Measurements from ENCODE around the gene ACAA2. TPM values are rescaled to one million over a fixed set of nuclear protein-coding genes. Genes with fewer than 3 reads are reported as not detected.

ACAA2 gene
- total and polyA plus RNA-seq, 2 of the 8 experiments (the other 6 are each of a cell fraction or from before 2014, with no cell fraction given), result 63.4 to 151 TPM

DNA sequence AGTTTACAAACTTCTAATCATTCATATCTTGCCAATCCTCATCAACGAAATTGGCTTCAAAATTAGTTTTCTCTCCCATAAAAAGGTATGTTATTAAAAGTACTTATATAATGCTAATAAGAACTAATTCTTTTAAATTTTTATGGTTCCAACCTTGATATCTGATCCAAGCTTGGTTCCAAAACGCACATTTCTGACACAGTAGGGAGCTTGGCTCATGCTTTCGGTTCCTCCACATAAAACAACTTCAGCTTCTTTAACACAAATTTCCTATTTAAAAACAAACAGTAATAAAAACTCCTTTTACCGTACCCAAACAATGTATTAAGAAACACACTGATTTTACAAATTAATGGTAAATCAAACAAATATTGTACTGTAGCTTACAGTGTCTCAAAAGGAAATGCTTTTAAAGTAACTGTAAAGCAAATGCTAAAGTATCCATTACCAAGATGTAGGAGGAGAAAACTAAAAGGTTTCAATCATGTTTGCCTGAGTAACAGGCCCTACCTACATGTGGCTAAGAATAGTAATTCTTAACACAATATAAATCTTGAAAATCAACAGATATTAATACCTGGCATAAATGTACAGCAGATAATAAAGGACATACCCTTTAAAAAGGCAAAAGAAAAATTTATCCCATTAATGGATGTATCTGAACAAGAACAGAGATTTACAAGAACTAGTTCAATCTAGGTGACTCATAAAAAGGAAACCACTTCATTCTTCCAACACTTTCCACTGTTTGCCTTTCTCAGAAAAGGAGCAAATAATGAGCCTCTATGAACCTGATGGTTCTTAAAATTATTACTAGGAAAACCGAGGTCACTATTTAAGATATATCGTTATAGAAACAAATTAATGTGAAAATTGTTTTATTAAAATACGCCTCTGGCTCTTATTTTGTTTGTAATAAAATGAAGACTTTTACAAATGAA, 17.5 kb downstream of the ACAA2 start:
- no peak overlapping the region for H3K23ac ChIP-seq (ENCODE audit: insufficient read length)
- no peak overlapping the region for H2AK5ac ChIP-seq (ENCODE audit: low read depth, low read length)
- no peak overlapping the region for H3K4me2 ChIP-seq (ENCODE audit: insufficient read depth in 1 of 2, low read depth in 2 of 2, low read length in 2 of 2)
- no peak overlapping the region for H3K9ac ChIP-seq (replicated peaks in 1 of 4; ENCODE audit: extremely low read depth in 1 of 4, low read depth in 3 of 4, low read length in 3 of 4)
- WGBS, 2 experiments (ENCODE audit: extremely low coverage in 1 of 2, insufficient coverage in 1 of 2, insufficient read length in 1 of 2, insufficient replicate concordance in 2 of 2, low coverage in 1 of 2, low lambda C conversion rate in 2 of 2, missing lambda C conversion rate in 1 of 2), result 88 to 100% methylated on average over 1 to 7 of the region's 7 CpGs
- FAIRE-seq, result no peak
- no peak overlapping the region for H4K8ac ChIP-seq (ENCODE audit: extremely low read depth, insufficient read depth, low read length)
- H3K23me2 ChIP-seq (ENCODE audit: low read depth, low read length), result no peaks in the 10 kb centered on the region
- no peaks in the 10 kb centered on the region for H3K79me1 ChIP-seq (ENCODE audit: low read depth, low read length)
- H3K56ac ChIP-seq (replicated peaks; ENCODE audit: insufficient read length, low read depth, low read length), result no peak overlapping the region
- no peak overlapping the region for H2AFZ ChIP-seq (ENCODE audit: low read length)
- CTCF ChIA-PET (ENCODE audit: partially characterized antibody), result interaction anchor here (1.3 to 2.5 kb wide), 2 partner anchors 19 to 62 kb away, joined by 3 to 11 read pairs; no protein-coding TSS in a partner anchor
- H3K79me2 ChIP-seq (ENCODE audit: control insufficient read depth in 1 of 2, insufficient read depth in 2 of 2, low read length in 2 of 2), result no peaks in the 10 kb centered on the region
- H3K27ac ChIP-seq (ENCODE audit: low read depth, low read length), result no peak overlapping the region
- H2BK12ac ChIP-seq (ENCODE audit: low read depth, low read length), result no peak overlapping the region
- no peak overlapping the region for H4K91ac ChIP-seq (replicated peaks; ENCODE audit: insufficient read length, low read length)
- H3K36me3 ChIP-seq (ENCODE audit: control insufficient read depth in 2 of 4, insufficient read depth in 4 of 4, low read length in 3 of 4), result peaks cover 6 to 66% (median 51%) of the 10 kb centered on the region in 4 experiments
- no peak overlapping the region for H4K5ac ChIP-seq (ENCODE audit: insufficient read length, low read depth, low read length)
- H3K14ac ChIP-seq (ENCODE audit: insufficient read length), result no peak overlapping the region
- H2BK120ac ChIP-seq (replicated peaks; ENCODE audit: low read depth, low read length), result no peak overlapping the region
- peaks cover 0 to 3% of the 10 kb centered on the region in 2 experiments for H4K20me1 ChIP-seq (replicated peaks in 1 of 2; ENCODE audit: control insufficient read depth in 1 of 2, insufficient read depth in 2 of 2, low read length in 2 of 2)
- no peaks in the 10 kb centered on the region for H3K4me1 ChIP-seq (replicated peaks in 1 of 4; ENCODE audit: control insufficient read depth in 3 of 4, insufficient read depth in 4 of 4, low read length in 3 of 4)
- no peak overlapping the region for H2BK5ac ChIP-seq (ENCODE audit: low read depth, low read length)
- H2BK15ac ChIP-seq (ENCODE audit: low read length), result no peak overlapping the region
- DNase-seq (ENCODE audit: low read depth in 1 of 2, low spot score in 2 of 2), result no peak
- H2BK20ac ChIP-seq (ENCODE audit: low read length), result no peak overlapping the region
- H3K27me3 ChIP-seq (replicated peaks in 1 of 4; ENCODE audit: control insufficient read depth in 3 of 4, extremely low read depth in 1 of 4, insufficient read depth in 3 of 4, low read length in 3 of 4), result no peaks in the 10 kb centered on the region
- POLR2A ChIA-PET (ENCODE audit: partially characterized antibody), result interaction anchor here (1.7 kb wide), 1 partner anchor 17 kb away, joined by 10 read pairs; the partner anchor contains the start of gene ACAA2
- peaks cover 0 to 10% of the 10 kb centered on the region in 2 experiments; a peak in 1 of 4 replicates for H3K9me3 ChIP-seq (ENCODE audit: insufficient read depth in 2 of 2, low read depth in 1 of 2, low read length in 1 of 2)
- no peak overlapping the region for H3K4ac ChIP-seq (replicated peaks; ENCODE audit: insufficient read length, low read depth, low read length)
- H3K18ac ChIP-seq (ENCODE audit: extremely low read depth, low read length), result no peak overlapping the region
- H3K4me3 ChIP-seq (ENCODE audit: extremely low read depth in 1 of 4, insufficient read depth in 2 of 4, low read depth in 3 of 4, low read length in 4 of 4), result no peak overlapping the region
- TF ChIP-seq TEAD4 (IDR thresholded peaks at IDR 0.05; ENCODE audit: low read depth, low read length), result no peak
- no peak for TF ChIP-seq CTCF (IDR thresholded peaks at IDR 0.05; ENCODE audit: control extremely low read depth in 1 of 3, insufficient read depth in 1 of 3, low read depth in 1 of 3, low read length in 3 of 3)
- TF ChIP-seq BCL11A (IDR thresholded peaks at IDR 0.05; ENCODE audit: low read depth in 2 of 2, low read length in 2 of 2), result no peak
- TF ChIP-seq TBP (IDR thresholded peaks at IDR 0.05; ENCODE audit: low read depth, low read length), result no peak
- TF ChIP-seq RAD21 (IDR thresholded peaks at IDR 0.05 in 1 of 2, conservative IDR thresholded peaks at IDR 0.05 in 1 of 2; ENCODE audit: low read depth in 2 of 2, low read length in 2 of 2), result no peak
- no peak for TF ChIP-seq SRF (IDR thresholded peaks at IDR 0.05; ENCODE audit: low read depth, low read length)
- TF ChIP-seq, protein P1, sequence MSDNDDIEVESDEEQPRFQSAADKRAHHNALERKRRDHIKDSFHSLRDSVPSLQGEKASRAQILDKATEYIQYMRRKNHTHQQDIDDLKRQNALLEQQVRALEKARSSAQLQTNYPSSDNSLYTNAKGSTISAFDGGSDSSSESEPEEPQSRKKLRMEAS (IDR thresholded peaks at IDR 0.05), result no peak
- no peak for TF ChIP-seq NRF1 (IDR thresholded peaks at IDR 0.05; ENCODE audit: low read depth, low read length)
- no peak for TF ChIP-seq YY1 (IDR thresholded peaks at IDR 0.05; ENCODE audit: low read depth, low read length)
